Natural killer cell treated with Interleukin-12 subunit alpha and Interleukin-12 subunit beta and Interleukin-15 and Interleukin-18, amount 100 ng/mL, for 72 hours (primary cell): ENCODE results near the gene CASP9. TPM values are rescaled to one million over a fixed set of nuclear protein-coding genes. Genes with fewer than 3 reads are reported as not detected.
"Not testable (repeated sequence)": the region's sequence is repeated elsewhere in the genome, so short reads cannot be mapped to it uniquely, and the experiment has no call there.

Source experiments
- ATAC-seq, 2 donors: fragments of 150-1000 bp; cut with Tn5 transposase in 1 of 2; sonication (Bioruptor Pico), chemical (Tn5 transposase) in 1 of 2; 2 replicates each; pipeline ENCODE4 v1.10.0; 2021
- DNase-seq: peaks from one replicate; pipeline ENCODE4 v3.0.0; 2022; ENCODE audit warnings: low spot score
- H3K27ac Mint-ChIP-seq, 2 donors: 1 replicate in 1 of 2; 2 replicates in 1 of 2; pipeline ENCODE4 v1.8.0; 2022; ENCODE audit warnings: mixed read lengths in 2 of 2, mild to moderate bottlenecking in 1 of 2, moderate library complexity in 1 of 2
- H3K27me3 Mint-ChIP-seq, 2 donors: 1 replicate in 1 of 2; 2 replicates in 1 of 2; pipeline ENCODE4 v1.8.0; 2022; ENCODE audit warnings: mixed read lengths in 2 of 2
- H3K36me3 Mint-ChIP-seq: one replicate; pipeline ENCODE4 v1.8.0; 2022; ENCODE audit warnings: mixed read lengths
- H3K4me1 Mint-ChIP-seq, 2 donors: 1 replicate in 1 of 2; 2 replicates in 1 of 2; pipeline ENCODE4 v1.8.0; 2022; ENCODE audit warnings: low read depth in 2 of 2, mixed read lengths in 2 of 2, mild to moderate bottlenecking in 1 of 2
- H3K4me3 Mint-ChIP-seq: one replicate; pipeline ENCODE4 v1.8.0; 2022; ENCODE audit warnings: mixed read lengths
- H3K9me3 Mint-ChIP-seq: 2 replicates; pipeline ENCODE4 v1.8.0; 2022; ENCODE audit warnings: mixed read lengths
- total RNA-seq, 2 donors: library from RNA; stranded (reverse); gene quantifications; one replicate each; pipeline ENCODE4 v1.2.3, GENCODE V29; 2022

Gene CASP9
- total RNA-seq, 2 donors from 2014 or later: 15.1 to 18.0 TPM

DNA sequence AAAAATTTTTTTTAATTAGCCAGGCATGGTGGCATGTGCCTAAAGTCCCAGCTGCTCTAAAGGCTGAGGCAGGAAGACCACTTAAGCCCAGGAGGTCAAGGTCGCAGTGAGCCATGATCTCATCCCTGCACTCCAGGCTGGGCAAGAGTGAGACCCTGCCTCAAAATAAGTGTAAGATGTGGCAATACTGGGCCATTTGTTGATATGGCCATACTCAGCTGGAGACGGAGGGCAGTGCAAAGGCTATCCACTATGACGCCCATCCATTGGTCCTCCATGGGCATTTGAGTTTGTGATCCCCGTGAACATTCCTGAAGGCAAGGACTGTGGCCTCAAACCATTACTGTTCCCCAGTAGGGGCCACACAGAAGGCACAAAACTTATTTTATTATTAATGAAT, 1.5 kb downstream of the CASP9 start:
- Mint-ChIP-seq H3K9me3 (no peaks in the 10 kb centered on the region), H3K4me3 (no peak overlapping the region), H3K27ac (no peak overlapping the region), H3K36me3 (no peaks in the 10 kb centered on the region), H3K27me3 (no peaks in the 10 kb centered on the region), H3K4me1 (peaks cover 29 to 36% of the 10 kb centered on the region in 2 donors)
- no peak for ATAC-seq
- DNase-seq: no peak

DNA sequence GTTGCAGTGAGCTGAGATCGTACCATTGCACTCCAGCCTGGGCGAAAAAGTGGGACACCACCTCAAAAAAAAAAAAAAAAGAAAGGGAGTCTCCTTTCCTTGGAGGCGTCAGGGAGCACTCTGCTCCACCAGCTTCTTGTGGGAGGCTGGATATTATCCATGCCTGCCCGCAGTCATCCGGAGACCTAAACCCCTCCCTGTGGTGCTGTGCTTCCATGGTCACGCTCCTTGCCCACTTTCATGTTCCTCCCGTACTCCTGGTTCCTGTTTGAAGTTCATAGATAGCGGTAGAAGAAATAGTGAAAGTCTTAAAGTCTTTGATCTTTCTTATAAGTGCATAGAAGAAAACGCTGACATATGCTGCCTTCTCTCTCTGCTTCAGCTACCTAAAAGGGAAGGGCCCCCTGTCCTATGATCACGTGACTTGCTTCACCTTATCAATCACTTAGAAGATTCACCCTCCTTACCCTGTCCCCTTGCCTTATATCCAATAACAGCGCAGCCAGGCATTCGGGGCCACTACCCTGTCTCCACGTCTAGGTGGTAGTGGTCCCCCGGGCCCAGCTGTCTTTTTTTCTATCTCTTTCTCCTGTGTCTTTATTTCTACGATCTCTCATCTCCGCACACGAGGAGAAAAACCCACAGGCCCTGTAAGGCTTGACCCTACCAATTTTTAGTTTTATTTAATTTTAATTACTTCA, 2.7 kb downstream of the CASP9 start:
- H3K27me3 Mint-ChIP-seq, H3K9me3 Mint-ChIP-seq, ATAC-seq, DNase-seq, H3K4me3 Mint-ChIP-seq, H3K27ac Mint-ChIP-seq: not testable (repeated sequence)
- Mint-ChIP-seq H3K4me1 (peaks cover 27 to 28% of the 10 kb centered on the region in 2 donors), H3K36me3 (peaks cover 11% of the 10 kb centered on the region)

- Mint-ChIP-seq H3K27me3 (no peaks in the 10 kb centered on the region), H3K4me1 (peaks cover 18 to 21% of the 10 kb centered on the region in 2 donors), H3K27ac (no peak overlapping the region), H3K4me3 (no peak overlapping the region), H3K9me3 (no peaks in the 10 kb centered on the region), H3K36me3 (peaks cover 12% of the 10 kb centered on the region)
- DNase-seq (no peak), ATAC-seq (no peak)
Measured at GRCh38 chr1:15519625-15520024, 4.4 kb downstream of the CASP9 start.

GRCh38 chr1:15515022-15515663, 8.9 kb downstream of the CASP9 start:
- Mint-ChIP-seq H3K27me3 (no peaks in the 10 kb centered on the region), H3K27ac (peak overlapping the region; percentile 47 to 86), H3K4me1 (peaks cover 15 to 16% of the 10 kb centered on the region in 2 donors), H3K9me3 (no peaks in the 10 kb centered on the region), H3K4me3 (peak overlapping the region; percentile 74), H3K36me3 (peaks cover 12% of the 10 kb centered on the region)
- ATAC-seq (peak in 1 of 2 donors; percentile 51), DNase-seq (no peak)

- H3K27me3 Mint-ChIP-seq, DNase-seq, ATAC-seq, H3K9me3 Mint-ChIP-seq: not testable (repeated sequence)
- Mint-ChIP-seq H3K4me3 (peak overlapping the region; percentile 8), H3K4me1 (peaks cover 15 to 16% of the 10 kb centered on the region in 2 donors), H3K36me3 (peaks cover 12% of the 10 kb centered on the region), H3K27ac (peak overlapping the region in 1 of 2 donors; percentile 50)
Measured at GRCh38 chr1:15514557-15514956, 9.5 kb downstream of the CASP9 start.

GRCh38 chr1:15513919-15514318, 10.1 kb downstream of the CASP9 start:
- Mint-ChIP-seq H3K27me3 (no peaks in the 10 kb centered on the region), H3K4me3 (no peak overlapping the region), H3K9me3 (no peaks in the 10 kb centered on the region), H3K27ac (peak overlapping the region in 1 of 2 donors; percentile 50), H3K36me3 (peaks cover 12% of the 10 kb centered on the region), H3K4me1 (peaks cover 15 to 16% of the 10 kb centered on the region in 2 donors)
- DNase-seq (no peak), ATAC-seq (no peak)

DNA sequence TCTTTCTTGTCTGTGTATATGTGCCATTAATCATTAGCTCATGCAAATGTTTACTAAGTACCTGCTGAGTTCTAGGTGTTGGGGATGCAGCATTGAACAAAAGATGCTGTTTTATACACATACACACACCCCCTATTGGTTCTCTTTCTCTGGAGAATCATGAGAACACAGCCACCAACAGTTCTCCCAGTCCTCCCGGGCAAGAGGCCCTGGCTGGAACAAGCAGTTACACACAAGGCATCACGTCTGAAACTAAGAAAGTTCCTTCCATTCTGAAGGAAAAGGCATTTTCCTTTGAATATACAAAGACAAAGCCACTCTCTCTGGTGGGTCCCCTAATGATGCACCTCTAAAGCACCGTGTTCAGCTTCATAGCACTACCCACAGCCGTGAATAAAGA, 10.8 kb downstream of the CASP9 start:
- no peak for DNase-seq
- Mint-ChIP-seq H3K9me3 (no peaks in the 10 kb centered on the region), H3K36me3 (peaks cover 12% of the 10 kb centered on the region), H3K4me1 (peaks cover 15 to 16% of the 10 kb centered on the region in 2 donors), H3K4me3 (no peak overlapping the region), H3K27ac (no peak overlapping the region), H3K27me3 (no peaks in the 10 kb centered on the region)
- no peak for ATAC-seq

DNA sequence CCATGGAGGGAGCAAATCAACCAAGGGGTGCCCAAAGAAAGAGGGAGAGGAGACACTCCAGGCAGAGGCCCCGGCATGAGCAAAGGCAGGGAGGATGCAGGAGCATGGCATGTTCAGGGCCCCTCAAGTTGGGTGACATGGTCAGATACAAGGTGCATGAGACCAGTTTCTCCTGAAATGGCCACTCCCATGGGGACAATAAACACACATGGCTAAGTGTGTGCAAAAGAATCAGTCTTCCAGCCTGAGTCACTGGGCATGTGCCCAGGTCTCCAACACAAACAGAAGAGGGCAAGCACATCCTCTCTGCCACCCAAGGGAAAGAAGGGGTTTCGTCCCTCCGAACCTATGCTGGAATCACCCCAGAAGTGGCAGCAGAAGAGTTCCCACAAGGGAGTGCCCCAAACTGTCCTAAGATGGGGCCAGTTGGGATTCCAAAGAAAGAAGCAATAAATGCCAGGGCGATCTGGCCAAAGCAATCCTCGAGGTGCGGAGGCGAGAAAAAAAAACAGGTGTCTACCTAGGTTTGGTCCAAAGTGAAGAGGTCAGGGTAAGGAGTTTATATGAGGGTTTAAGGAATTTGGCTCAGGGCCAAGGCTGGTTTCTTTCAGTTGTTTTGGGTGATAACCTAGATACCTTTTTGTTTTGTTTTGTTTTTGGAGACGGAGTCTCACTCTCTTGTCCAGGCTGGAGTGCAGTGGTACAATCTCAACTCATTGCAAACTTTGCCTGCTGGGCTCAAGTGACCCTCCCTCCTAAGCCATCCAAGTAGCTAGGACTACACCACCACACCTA, 13.2 kb downstream of the CASP9 start:
- H3K9me3 Mint-ChIP-seq: no peaks in the 10 kb centered on the region
- no peaks in the 10 kb centered on the region for H3K27me3 Mint-ChIP-seq
- H3K36me3 Mint-ChIP-seq: no peaks in the 10 kb centered on the region
- DNase-seq: no peak
- no peak overlapping the region for H3K27ac Mint-ChIP-seq
- peak in 1 of 2 donors; percentile 13 for ATAC-seq
- no peak overlapping the region for H3K4me3 Mint-ChIP-seq
- H3K4me1 Mint-ChIP-seq: peaks cover 12 to 15% of the 10 kb centered on the region in 2 donors

DNA sequence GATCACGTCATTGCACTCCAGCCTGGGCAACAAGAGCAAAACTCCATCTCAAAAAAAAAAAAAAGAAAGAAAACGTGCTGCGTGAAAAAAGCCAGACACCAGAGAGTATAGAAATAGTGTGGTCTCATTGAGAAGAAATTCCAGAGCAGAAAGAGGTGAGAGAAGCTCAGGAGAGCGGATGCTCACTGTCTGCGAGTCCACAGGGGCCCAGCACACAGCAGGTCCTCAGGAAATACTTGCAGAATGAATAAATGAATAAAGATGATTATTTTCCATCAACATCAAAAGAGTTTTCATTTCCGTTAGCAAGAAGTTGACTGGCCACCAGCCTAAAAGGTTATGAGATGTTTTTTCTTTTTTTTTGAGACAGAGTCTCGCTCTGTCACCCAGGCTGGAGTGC, 14.4 kb downstream of the CASP9 start:
- H3K4me1 Mint-ChIP-seq: peaks cover 6 to 7% of the 10 kb centered on the region in 2 donors
- H3K27ac Mint-ChIP-seq: no peak overlapping the region
- no peaks in the 10 kb centered on the region for H3K9me3 Mint-ChIP-seq
- H3K36me3 Mint-ChIP-seq: no peaks in the 10 kb centered on the region
- ATAC-seq: no peak
- DNase-seq: no peak
- H3K27me3 Mint-ChIP-seq: no peaks in the 10 kb centered on the region
- H3K4me3 Mint-ChIP-seq: no peak overlapping the region

- Mint-ChIP-seq H3K4me3 (no peak overlapping the region), H3K9me3 (no peaks in the 10 kb centered on the region), H3K36me3 (no peaks in the 10 kb centered on the region), H3K27me3 (no peaks in the 10 kb centered on the region), H3K27ac (no peak overlapping the region), H3K4me1 (peaks cover under 1 to 2% of the 10 kb centered on the region in 2 donors)
- no peak for ATAC-seq
- no peak for DNase-seq
Measured at GRCh38 chr1:15508700-15509487, 15.1 kb downstream of the CASP9 start.

DNA sequence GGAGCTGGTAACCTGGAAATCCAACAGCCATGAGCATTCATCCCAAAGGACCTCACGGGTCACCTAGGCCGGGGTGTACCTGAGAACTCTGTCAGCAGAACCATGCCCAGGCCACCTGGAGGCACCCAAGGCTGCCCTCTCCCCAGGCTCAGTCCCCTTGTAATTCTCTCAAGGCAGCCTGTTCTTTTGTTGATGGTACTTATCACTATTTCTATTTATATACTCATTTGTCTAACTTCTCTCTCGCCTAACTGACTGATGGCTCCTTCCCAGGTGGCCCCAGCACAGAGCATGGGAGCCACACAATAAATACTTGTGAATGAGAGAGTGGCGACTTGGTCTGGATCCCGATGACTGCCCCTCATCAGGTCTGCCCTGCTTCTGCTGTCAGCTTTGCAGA, 16.7 kb downstream of the CASP9 start:
- no peak for DNase-seq
- Mint-ChIP-seq H3K27ac (no peak overlapping the region), H3K4me3 (no peak overlapping the region), H3K27me3 (no peaks in the 10 kb centered on the region), H3K4me1 (no peaks in the 10 kb centered on the region), H3K9me3 (no peaks in the 10 kb centered on the region), H3K36me3 (no peaks in the 10 kb centered on the region)
- ATAC-seq: no peak

DNA sequence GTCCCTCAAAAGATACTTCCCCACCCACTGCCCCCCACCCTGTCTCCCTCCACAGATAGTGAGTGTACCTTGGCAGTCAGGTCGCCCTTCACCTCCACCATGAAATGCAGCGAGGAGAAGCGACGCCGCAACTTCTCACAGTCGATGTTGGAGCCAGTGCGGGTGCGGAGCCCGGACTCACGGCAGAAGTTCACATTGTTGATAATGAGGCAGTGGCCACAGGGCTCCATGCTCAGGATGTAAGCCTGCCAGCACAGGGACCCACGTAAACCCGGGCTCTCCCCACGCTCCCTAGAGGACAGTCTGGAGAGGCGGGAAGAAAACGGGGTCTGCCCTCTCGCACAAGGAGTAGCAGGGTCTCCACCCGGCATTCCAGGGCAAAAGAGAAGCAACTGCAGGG, 17.2 kb downstream of the CASP9 start:
- no peak for ATAC-seq
- Mint-ChIP-seq H3K4me3 (no peak overlapping the region), H3K9me3 (no peaks in the 10 kb centered on the region), H3K4me1 (no peaks in the 10 kb centered on the region), H3K36me3 (no peaks in the 10 kb centered on the region), H3K27me3 (no peaks in the 10 kb centered on the region), H3K27ac (no peak overlapping the region)
- no peak for DNase-seq

DNA sequence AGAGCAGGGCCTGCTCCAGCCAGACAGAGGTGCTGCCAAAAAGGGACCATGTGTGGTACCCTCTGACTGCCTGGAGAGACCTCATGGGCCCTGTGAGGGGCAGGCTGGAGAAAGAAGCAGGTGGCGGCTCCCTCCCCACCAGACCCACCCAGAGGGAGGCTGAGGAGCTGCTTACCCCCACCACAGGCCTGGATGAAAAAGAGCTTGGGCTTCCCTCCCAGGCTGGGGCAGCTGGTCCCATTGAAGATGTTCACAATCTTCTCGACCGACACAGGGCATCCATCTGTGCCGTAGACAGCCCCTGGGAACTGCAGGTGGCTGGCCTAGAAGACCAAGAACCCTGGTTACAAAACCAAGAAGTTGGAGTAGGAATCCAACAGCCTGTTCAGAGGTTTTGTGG, 19.6 kb downstream of the CASP9 start:
- no peak for DNase-seq
- H3K27me3 Mint-ChIP-seq: no peaks in the 10 kb centered on the region
- H3K4me3 Mint-ChIP-seq: no peak overlapping the region
- H3K36me3 Mint-ChIP-seq: no peaks in the 10 kb centered on the region
- H3K27ac Mint-ChIP-seq: no peak overlapping the region
- no peaks in the 10 kb centered on the region for H3K4me1 Mint-ChIP-seq
- no peaks in the 10 kb centered on the region for H3K9me3 Mint-ChIP-seq
- ATAC-seq: no peak
